Neuronal stem cell (in vitro differentiated cells): Measurements from ENCODE around the gene REPS1.

Experiments
- DNase-seq: peaks from one replicate; pipeline ENCODE4 v3.0.0-alpha.2; 2013; ENCODE audit warnings: low spot score
- H2AFZ ChIP-seq: one replicate; pipeline ENCODE4 v1.6.1; 2013; ENCODE audit warnings: mild to moderate bottlenecking, low read length, inconsistent platforms
- H2AK5ac ChIP-seq: 2 replicates; pipeline ENCODE4 v1.6.1; 2013; ENCODE audit warnings: low read depth, mild to moderate bottlenecking, inconsistent platforms, low read length, moderate library complexity, mixed read lengths
- H2BK120ac ChIP-seq: 2 replicates; pipeline ENCODE4 v1.6.1; 2013; ENCODE audit warnings: low read depth, mild to moderate bottlenecking, inconsistent platforms, low read length, moderate library complexity, mixed read lengths
- H2BK12ac ChIP-seq: one replicate; pipeline ENCODE4 v1.6.1; 2013; ENCODE audit warnings: low read length, inconsistent platforms
- H2BK15ac ChIP-seq: 2 replicates; pipeline ENCODE4 v1.6.1; 2013; ENCODE audit warnings: mild to moderate bottlenecking, low read length, inconsistent platforms, mixed read lengths
- H2BK5ac ChIP-seq: one replicate; pipeline ENCODE4 v1.6.1; 2013; ENCODE audit warnings: inconsistent platforms, mild to moderate bottlenecking, low read length, moderate library complexity
- H3K14ac ChIP-seq: one replicate; pipeline ENCODE4 v1.6.1; 2013; ENCODE audit warnings: low read length, inconsistent platforms
- H3K18ac ChIP-seq: 2 replicates; pipeline ENCODE4 v1.6.1; 2013; ENCODE audit warnings: low read length, inconsistent platforms
- H3K23ac ChIP-seq: 2 replicates; pipeline ENCODE4 v1.6.1; 2013; ENCODE audit warnings: low read depth, mild to moderate bottlenecking, mixed read lengths, low read length, inconsistent platforms; ENCODE audit not compliant: poor library complexity
- H3K27ac ChIP-seq: replicated peaks from 3 replicates; pipeline ENCODE4 v1.5.1; 2013; ENCODE audit warnings: low read length, inconsistent platforms
- H3K27me3 ChIP-seq, 3 experiments: 2 replicates each; pipeline ENCODE4 v1.6.1; 2013; ENCODE audit warnings: low read length in 3 of 3, mild to moderate bottlenecking in 2 of 3, inconsistent platforms in 1 of 3, low read depth in 1 of 3, mixed read lengths in 1 of 3, moderate library complexity in 1 of 3; ENCODE audit not compliant: control insufficient read depth in 3 of 3, insufficient read depth in 3 of 3
- H3K36me3 ChIP-seq, 2 donors: replicated peaks in 1 of 2; 2 replicates each; pipeline ENCODE4 v1.6.1; 2013; ENCODE audit warnings: low read length in 2 of 2; ENCODE audit not compliant: control insufficient read depth in 2 of 2, insufficient read depth in 2 of 2
- H3K4ac ChIP-seq: 2 replicates; pipeline ENCODE4 v1.6.1; 2013; ENCODE audit warnings: inconsistent platforms, mild to moderate bottlenecking, low read length, moderate library complexity
- H3K4me1 ChIP-seq, 2 donors: 1 replicate in 1 of 2; 2 replicates in 1 of 2; pipeline ENCODE4 v1.6.1; 2013; ENCODE audit warnings: low read length in 2 of 2, low read depth in 1 of 2; ENCODE audit not compliant: control insufficient read depth in 2 of 2, insufficient read depth in 1 of 2
- H3K4me2 ChIP-seq: one replicate; pipeline ENCODE4 v1.6.1; 2013; ENCODE audit warnings: mild to moderate bottlenecking, low read length, inconsistent platforms; ENCODE audit not compliant: insufficient read depth, poor library complexity, severe bottlenecking
- H3K4me3 ChIP-seq, 2 donors: 2 replicates each; pipeline ENCODE4 v1.5.1; 2013; ENCODE audit warnings: low read length in 2 of 2, mild to moderate bottlenecking in 2 of 2, inconsistent platforms in 1 of 2, moderate library complexity in 1 of 2
- H3K79me1 ChIP-seq: one replicate; pipeline ENCODE4 v1.6.1; 2013; ENCODE audit warnings: low read depth, mild to moderate bottlenecking, inconsistent platforms, low read length, moderate library complexity
- H3K9ac ChIP-seq: one replicate; pipeline ENCODE4 v1.6.1; 2013; ENCODE audit warnings: mild to moderate bottlenecking, low read depth, low read length, inconsistent platforms; ENCODE audit not compliant: poor library complexity
- H3K9me3 ChIP-seq, 2 donors: replicated peaks in 1 of 2; 2 replicates each; pipeline versions ENCODE3 to v1.6.1; 2013; ENCODE audit warnings: low read length in 2 of 2, mild to moderate bottlenecking in 2 of 2, inconsistent platforms in 1 of 2, low read depth in 1 of 2, mixed read lengths in 1 of 2, moderate library complexity in 1 of 2; ENCODE audit not compliant: control insufficient read depth in 2 of 2, insufficient read depth in 1 of 2
- H4K8ac ChIP-seq: one replicate; pipeline ENCODE4 v1.6.1; 2013; ENCODE audit warnings: low read depth, mild to moderate bottlenecking, inconsistent platforms, low read length, moderate library complexity
- H4K91ac ChIP-seq: one replicate; pipeline ENCODE4 v1.6.1; 2013; ENCODE audit warnings: low read length, low read depth, mild to moderate bottlenecking, inconsistent platforms; ENCODE audit not compliant: poor library complexity
- WGBS, 2 donors: extraction: QIAGEN DNeasy Blood & Tissue Kit; methylation state at CpG; one replicate each; pipeline ENCODE4 v1.1.7; 2013; ENCODE audit warnings: missing lambda C conversion rate in 2 of 2, mixed read lengths in 1 of 2; ENCODE audit not compliant: insufficient read length in 2 of 2, insufficient replicate concordance in 1 of 2; ENCODE audit errors: extremely low coverage in 2 of 2; 5-methylcytosine and 5-hydroxymethylcytosine counted together

Gene REPS1

DNA sequence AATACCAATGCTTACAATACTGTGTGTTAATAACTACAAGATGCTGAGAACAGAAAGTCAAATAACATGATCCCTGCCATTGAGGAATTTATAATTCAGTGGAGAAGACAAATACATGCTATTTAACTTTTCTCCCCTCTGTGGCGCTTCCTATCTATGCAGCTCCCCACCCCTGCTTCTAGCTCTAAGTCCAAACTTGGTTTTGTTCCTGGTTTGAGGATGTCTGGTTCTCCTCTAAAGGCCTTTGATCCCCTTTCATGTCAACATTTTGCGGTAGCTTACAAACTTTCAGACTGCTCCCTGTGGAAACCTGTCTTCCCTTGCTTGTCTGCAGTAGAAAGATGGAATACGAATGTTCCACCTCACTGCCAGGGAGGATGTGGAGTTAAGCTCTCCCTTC lies 18.4 kb upstream of the REPS1 start:
- no peak overlapping the region for H2BK12ac ChIP-seq
- DNase-seq, result no peak
- H3K27me3 ChIP-seq, result peaks cover 0 to 11% (median 0%) of the 10 kb centered on the region in 3 experiments
- H2BK15ac ChIP-seq, result no peak overlapping the region
- H3K23ac ChIP-seq, result no peak overlapping the region
- no peak overlapping the region for H2BK5ac ChIP-seq
- H2BK120ac ChIP-seq, result no peak overlapping the region
- no peak overlapping the region for H3K4me3 ChIP-seq
- H3K9me3 ChIP-seq, result no peaks in the 10 kb centered on the region
- no peaks in the 10 kb centered on the region for H3K79me1 ChIP-seq
- H3K9ac ChIP-seq, result no peak overlapping the region
- H3K4me2 ChIP-seq, result no peak overlapping the region
- H2AK5ac ChIP-seq, result no peak overlapping the region
- no peak overlapping the region for H3K18ac ChIP-seq
- H2AFZ ChIP-seq, result no peak overlapping the region
- H3K27ac ChIP-seq, result no peak overlapping the region
- H3K4ac ChIP-seq, result no peak overlapping the region
- H4K8ac ChIP-seq, result no peak overlapping the region
- H3K36me3 ChIP-seq, result no peaks in the 10 kb centered on the region
- H3K14ac ChIP-seq, result no peak overlapping the region
- no peak overlapping the region for H4K91ac ChIP-seq
- no CpG with 5 or more reads among the region's 3 CpGs for WGBS, 2 donors
- no peaks in the 10 kb centered on the region for H3K4me1 ChIP-seq

DNA sequence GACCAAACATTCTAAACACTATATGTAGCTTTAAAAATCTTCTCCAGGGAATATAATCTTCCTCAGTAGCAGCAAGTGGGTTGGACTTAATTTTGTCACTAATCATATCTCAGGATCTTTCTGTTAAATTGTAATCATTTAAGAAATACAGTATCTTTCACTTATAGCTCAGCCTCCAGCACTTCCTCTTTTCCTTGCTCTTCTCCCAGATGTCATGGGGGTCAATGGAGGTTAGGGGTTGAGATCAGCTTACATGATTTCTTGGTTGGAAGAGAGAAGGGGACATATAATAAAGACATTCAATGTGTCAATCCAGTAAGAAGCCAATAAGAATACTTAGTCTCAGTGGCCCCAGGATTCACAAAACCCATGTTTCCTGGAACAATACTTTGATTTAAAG lies 15.7 kb upstream of the REPS1 start:
- Histone ChIP-seq H3K4ac (no peak overlapping the region), H3K27ac (no peak overlapping the region), H2BK15ac (no peak overlapping the region), H3K79me1 (no peaks in the 10 kb centered on the region), H3K14ac (no peak overlapping the region), H3K23ac (no peak overlapping the region), H3K4me2 (no peak overlapping the region), H2BK5ac (no peak overlapping the region), H3K18ac (no peak overlapping the region), H2BK12ac (no peak overlapping the region), H4K91ac (no peak overlapping the region), H2AFZ (no peak overlapping the region), H3K9me3 (no peaks in the 10 kb centered on the region), H3K36me3 (no peaks in the 10 kb centered on the region), H3K4me3 (no peak overlapping the region), H3K4me1 (no peaks in the 10 kb centered on the region), H4K8ac (no peak overlapping the region), H3K9ac (no peak overlapping the region), H2AK5ac (no peak overlapping the region), H2BK120ac (no peak overlapping the region), H3K27me3 (peaks cover 0 to 18% (median 0%) of the 10 kb centered on the region in 3 experiments)
- DNase-seq, result no peak

DNA sequence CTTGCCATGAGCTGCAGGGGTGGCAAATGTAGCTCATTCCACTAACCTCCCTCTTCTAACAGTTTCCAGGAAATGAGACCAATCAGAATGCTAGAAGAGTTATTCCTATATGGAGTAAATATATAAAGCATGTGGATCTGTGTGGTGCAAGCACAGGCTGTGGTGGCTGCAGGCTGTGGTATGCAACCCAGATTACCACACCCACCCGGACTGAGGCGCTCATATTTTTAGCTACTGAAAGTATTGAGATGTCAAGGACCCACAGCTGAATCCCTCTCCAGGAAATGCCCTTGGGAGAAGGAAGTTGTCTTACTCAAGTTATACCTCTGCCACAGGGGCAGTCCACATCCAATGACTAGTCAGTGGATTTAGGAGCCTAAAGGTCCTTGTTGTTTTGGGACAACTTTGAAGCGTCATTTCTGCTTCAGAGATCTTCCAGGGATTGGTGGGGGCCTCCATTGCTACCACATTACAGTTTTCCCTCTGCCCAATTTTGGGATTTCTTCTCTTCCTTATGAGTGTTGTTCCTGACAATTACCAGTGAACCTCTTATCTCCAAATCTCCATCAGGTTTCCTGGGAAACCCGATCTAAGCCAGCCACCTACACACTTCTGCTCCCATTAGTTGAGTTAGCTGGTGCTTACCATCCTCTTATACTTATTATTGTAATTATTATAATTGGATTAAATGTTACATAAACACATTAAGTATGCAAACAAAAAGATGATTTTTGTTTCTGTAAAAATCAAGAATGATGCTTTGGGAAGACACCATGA lies 12.1 kb upstream of the REPS1 start:
- no peaks in the 10 kb centered on the region for H3K36me3 ChIP-seq
- H2AK5ac ChIP-seq, result no peak overlapping the region
- H3K4ac ChIP-seq, result no peak overlapping the region
- no peaks in the 10 kb centered on the region for H3K9me3 ChIP-seq
- no peak overlapping the region for H2BK120ac ChIP-seq
- no peak overlapping the region for H2BK15ac ChIP-seq
- H3K79me1 ChIP-seq, result no peaks in the 10 kb centered on the region
- no peak overlapping the region for H3K27ac ChIP-seq
- no peak overlapping the region for H3K4me2 ChIP-seq
- no peak for DNase-seq
- no peak overlapping the region for H3K14ac ChIP-seq
- WGBS, 2 donors, result no CpG with 5 or more reads among the region's 4 CpGs
- H2AFZ ChIP-seq, result no peak overlapping the region
- H3K9ac ChIP-seq, result no peak overlapping the region
- no peak overlapping the region for H3K23ac ChIP-seq
- no peak overlapping the region for H4K8ac ChIP-seq
- peaks cover 0 to 12% (median 0%) of the 10 kb centered on the region in 3 experiments for H3K27me3 ChIP-seq
- H3K4me3 ChIP-seq, result no peak overlapping the region
- H2BK5ac ChIP-seq, result no peak overlapping the region
- H4K91ac ChIP-seq, result no peak overlapping the region
- no peak overlapping the region for H2BK12ac ChIP-seq
- H3K4me1 ChIP-seq, result no peaks in the 10 kb centered on the region
- H3K18ac ChIP-seq, result no peak overlapping the region

DNA sequence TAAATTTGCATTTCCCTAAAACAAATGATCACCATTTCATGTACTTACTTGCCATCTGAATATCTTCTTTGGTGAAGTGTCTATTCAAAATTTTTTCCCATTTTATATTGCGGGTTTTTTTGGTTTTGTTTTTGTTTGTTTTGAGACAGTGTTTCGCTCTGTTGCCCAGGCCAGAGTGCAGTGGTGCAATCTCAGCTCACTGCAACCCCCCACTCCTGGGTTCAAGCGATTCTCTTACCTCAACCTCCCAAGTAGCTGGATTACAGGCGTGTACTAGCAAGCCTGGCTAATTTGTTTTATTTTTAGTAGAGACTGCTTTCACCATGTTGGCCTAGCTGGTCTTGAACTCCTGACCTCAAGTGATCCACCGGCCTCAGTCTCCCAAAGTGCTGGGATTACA lies 9.1 kb upstream of the REPS1 start:
- Histone ChIP-seq H3K23ac (no peak overlapping the region), H3K9me3 (no peaks in the 10 kb centered on the region)
- WGBS, 2 donors, result no CpG with 5 or more reads among the region's 5 CpGs

More for the DNA sequence above, 9.1 kb upstream of the REPS1 start:
- Histone ChIP-seq H3K4me1 (no peaks in the 10 kb centered on the region), H2BK120ac (no peak overlapping the region), H2AFZ (no peak overlapping the region), H2BK5ac (no peak overlapping the region), H3K27me3 (peaks cover 0 to 16% (median 0%) of the 10 kb centered on the region in 3 experiments), H3K14ac (no peak overlapping the region), H3K4me2 (no peak overlapping the region), H4K91ac (no peak overlapping the region), H3K9ac (no peak overlapping the region), H3K4ac (no peak overlapping the region), H3K4me3 (no peak overlapping the region), H3K18ac (no peak overlapping the region), H3K27ac (no peak overlapping the region), H3K79me1 (no peaks in the 10 kb centered on the region), H3K36me3 (no peaks in the 10 kb centered on the region), H4K8ac (no peak overlapping the region), H2AK5ac (no peak overlapping the region), H2BK12ac (no peak overlapping the region), H2BK15ac (no peak overlapping the region)
- DNase-seq, result no peak
